Astrocyte of the cerebellum (primary cell): Measurements from ENCODE around the gene TTBK2.

Source experiments
- DNase-seq: peaks from one replicate; pipeline ENCODE4 v3.0.0-alpha.2; 2011; ENCODE audit warnings: low read depth
- H3K4me3 ChIP-seq: 2 replicates; pipeline ENCODE4 v1.5.1; 2011; ENCODE audit warnings: mild to moderate bottlenecking, low read depth, low read length, moderate library complexity
- in situ Hi-C: cut with HindIII; loops from 2 replicates; pipeline ENCODE4 v1.10.0; 2017; ENCODE audit warnings: low sequenced_read_pairs
- TF ChIP-seq, protein P1 (sequence below): IDR thresholded peaks from 2 replicates; pipeline ENCODE4 v1.5.1; 2012; ENCODE audit warnings: low read length, low read depth, moderate library complexity, mild to moderate bottlenecking; ENCODE audit errors: missing control alignments

The TTBK2 gene

DNA sequence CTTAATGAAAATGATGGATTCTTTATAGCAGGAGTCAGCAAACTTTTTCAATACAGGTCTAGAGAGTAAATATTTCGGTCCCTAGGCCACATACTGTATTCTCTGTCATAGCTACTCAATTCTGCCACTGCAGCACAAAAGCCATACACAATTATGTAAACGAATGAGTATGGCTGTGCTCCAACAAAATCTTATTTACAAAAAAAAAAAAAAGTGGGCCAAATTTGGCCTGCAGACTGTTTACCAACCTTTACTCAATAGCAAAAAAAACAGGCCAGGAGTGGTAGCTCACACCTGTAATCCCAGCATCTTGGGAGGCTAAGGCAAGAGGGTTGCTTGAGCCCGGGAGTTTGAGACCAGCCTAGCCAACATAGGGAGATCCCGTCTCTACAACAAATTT is 41.1 kb downstream of the TTBK2 start:
- DNase-seq = no peak
- H3K4me3 ChIP-seq = no peak overlapping the region
- in situ Hi-C loops = no loop called here
- TF ChIP-seq, protein P1, sequence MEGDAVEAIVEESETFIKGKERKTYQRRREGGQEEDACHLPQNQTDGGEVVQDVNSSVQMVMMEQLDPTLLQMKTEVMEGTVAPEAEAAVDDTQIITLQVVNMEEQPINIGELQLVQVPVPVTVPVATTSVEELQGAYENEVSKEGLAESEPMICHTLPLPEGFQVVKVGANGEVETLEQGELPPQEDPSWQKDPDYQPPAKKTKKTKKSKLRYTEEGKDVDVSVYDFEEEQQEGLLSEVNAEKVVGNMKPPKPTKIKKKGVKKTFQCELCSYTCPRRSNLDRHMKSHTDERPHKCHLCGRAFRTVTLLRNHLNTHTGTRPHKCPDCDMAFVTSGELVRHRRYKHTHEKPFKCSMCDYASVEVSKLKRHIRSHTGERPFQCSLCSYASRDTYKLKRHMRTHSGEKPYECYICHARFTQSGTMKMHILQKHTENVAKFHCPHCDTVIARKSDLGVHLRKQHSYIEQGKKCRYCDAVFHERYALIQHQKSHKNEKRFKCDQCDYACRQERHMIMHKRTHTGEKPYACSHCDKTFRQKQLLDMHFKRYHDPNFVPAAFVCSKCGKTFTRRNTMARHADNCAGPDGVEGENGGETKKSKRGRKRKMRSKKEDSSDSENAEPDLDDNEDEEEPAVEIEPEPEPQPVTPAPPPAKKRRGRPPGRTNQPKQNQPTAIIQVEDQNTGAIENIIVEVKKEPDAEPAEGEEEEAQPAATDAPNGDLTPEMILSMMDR = no peak

DNA sequence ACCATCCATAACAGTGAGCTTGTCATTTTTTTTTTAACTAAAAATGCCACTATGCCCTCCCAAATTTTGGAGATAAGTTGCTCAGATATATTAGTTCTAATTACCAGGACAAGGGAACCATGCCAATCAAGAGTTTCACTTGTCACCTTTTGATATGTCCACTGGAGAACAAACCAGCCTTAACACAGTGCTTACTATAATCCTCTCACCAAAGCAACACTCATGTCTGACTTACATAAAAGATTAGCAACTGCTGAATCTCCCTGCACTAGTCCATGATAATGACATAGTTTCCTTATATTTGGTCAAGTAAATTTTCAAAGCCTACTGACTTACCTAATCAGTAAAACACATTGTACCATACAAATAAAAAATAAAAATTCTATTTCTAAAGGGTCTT is 44.4 kb downstream of the TTBK2 start:
- in situ Hi-C loops = no loop called here
- no peak overlapping the region for H3K4me3 ChIP-seq
- TF ChIP-seq, protein P1 = no peak
- no peak for DNase-seq

DNA sequence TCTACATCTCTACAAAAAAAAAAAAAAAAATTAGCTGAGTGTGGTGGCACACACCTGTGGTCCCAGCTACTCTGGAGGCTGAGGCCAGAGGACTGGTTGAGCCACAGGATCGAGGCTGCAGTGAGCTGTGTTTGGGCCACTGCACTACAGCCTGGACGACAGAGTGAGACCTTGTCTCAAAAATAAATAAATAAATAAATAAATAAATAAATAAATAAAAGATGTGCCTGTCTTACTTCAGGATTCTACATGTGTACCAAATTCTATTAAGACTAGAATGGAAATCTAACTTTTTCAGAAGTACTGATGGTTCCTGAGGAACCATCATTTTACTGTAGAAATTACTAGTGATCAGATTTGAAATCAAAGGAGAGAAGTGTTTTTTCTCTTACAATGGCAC is 51.9 kb downstream of the TTBK2 start:
- DNase-seq = no peak
- TF ChIP-seq, protein P1 = no peak
- no peak overlapping the region for H3K4me3 ChIP-seq
- in situ Hi-C loops = no loop called here

DNA sequence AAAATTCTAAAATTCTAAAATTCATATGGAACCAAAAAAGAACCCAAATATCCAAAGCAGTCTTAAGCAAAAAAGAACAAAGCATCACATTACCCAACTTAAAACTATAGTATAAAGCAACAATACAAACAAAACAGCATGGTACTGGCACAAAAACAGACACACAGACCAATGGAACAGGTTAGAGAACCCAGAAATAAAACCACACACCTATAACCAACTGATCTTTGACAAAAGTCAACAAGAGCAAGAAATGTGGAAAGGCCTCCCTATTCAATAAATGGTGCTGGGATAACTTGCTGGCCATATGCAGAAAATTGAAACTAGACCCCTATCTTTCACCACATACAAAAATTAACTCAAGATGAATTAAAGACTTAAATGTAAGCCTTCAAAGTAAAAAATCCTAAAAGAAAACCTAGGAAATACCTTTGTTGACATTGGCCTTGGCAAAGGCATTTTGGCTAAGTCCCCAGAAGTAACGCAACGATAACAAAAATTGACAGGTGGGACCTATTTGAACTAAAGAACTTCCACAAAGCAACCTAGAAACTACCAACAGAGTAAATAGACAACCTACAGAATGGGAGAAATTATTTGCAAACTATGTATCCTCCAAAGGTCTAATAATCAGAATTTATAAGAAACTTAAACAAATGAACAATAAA is 56.9 kb downstream of the TTBK2 start:
- in situ Hi-C loops = no loop called here
- TF ChIP-seq, protein P1 = no peak

DNA sequence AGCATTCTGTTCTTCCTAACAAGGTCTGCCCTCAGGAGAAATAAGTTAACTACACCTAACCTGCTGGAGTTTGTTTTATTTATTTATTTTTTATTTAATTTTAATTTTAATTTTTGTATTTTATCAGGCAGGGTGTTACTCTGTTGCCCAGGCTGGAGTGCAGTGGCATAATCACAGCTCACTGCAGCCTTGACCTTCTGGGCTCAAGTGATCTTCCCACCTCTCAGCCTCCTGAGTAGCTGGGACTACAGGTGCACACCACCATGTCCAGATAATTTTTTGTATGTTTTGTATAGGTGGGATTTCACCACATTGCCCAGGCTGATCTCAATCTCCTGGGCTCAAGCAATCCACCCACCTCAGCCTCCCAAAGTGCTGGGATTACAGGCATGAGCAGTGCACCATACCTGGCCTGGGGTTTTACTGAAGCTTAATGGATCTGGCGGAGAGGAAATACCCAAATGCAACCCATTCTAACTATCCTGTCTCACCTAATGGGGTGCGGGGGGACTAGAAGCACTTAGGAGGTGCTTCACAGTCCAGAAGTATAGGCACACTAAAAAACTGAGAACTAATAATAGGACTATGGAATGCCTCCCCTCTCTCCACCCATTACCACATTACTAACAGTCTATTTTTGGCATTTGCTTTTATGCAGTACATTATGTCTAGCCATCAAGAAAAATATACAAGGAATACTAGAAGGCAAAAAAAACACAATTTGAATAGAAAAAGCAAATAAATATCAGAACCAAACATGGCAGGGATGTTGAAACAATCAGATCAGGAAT is 61.4 kb downstream of the TTBK2 start:
- DNase-seq = no peak
- TF ChIP-seq, protein P1 = no peak
- H3K4me3 ChIP-seq = no peak overlapping the region
- in situ Hi-C loops = no loop called here

More for the DNA sequence above, 56.9 kb downstream of the TTBK2 start:
- H3K4me3 ChIP-seq = no peak overlapping the region
- no peak for DNase-seq

DNA sequence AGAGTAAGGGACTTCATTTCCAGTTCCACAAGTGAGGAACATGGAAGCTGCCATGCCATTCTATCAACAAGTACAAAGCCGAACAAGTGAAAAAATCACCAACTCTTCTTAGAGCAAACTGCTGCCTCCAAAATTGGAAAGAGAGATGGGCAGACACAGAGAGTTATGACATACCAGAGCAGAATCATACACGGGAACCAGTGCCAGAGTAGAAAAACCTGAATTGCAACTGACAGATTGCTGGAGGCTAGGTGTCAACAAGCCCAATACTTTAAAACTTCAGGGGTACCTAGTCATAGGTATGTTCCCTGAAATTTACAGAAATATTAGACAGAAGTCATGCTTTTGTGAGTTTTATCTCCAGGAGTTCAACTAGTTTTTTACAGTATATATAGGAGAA is 62.0 kb downstream of the TTBK2 start:
- no peak for DNase-seq
- in situ Hi-C loops = no loop called here
- no peak overlapping the region for H3K4me3 ChIP-seq
- TF ChIP-seq, protein P1 = no peak
